Upper lobe of left lung (tissue), 4 donors: ENCODE results near the gene OPTC.

ENCODE experiments used
- EP300 ChIP-seq, 4 donors: sonication (generic); formaldehyde crosslinking; IDR thresholded peaks; one replicate each; pipeline ENCODE4 v1.5.1; 2017; ENCODE audit warnings: antibody characterized with exemption in 4 of 4, control low read depth in 2 of 4
- POLR2A ChIP-seq, 4 donors: fragments of 450-650 bp; IDR thresholded peaks; one replicate each; pipeline ENCODE4 v1.5.1; 2016 to 2017; ENCODE audit warnings: antibody characterized with exemption in 4 of 4, mild to moderate bottlenecking in 2 of 4

- TF ChIP-seq EP300 (IDR thresholded peaks at IDR 0.05) (no peak), POLR2A (IDR thresholded peaks at IDR 0.05) (no peak)
These were observed 17.6 kb upstream of the OPTC start for GRCh38 chr1:203476216-203476814.
